Breast epithelium (tissue), 3 donors: Measurements from ENCODE around the gene PKNOX1.

Experiments used
- CTCF ChIP-seq, 3 donors: fragments of 450-650 bp; IDR thresholded peaks; one replicate each; pipeline ENCODE4 v1.5.1; 2016 to 2017; ENCODE audit warnings: antibody characterized with exemption in 3 of 3, mild to moderate bottlenecking in 3 of 3, moderate library complexity in 3 of 3
- POLR2AphosphoS5 ChIP-seq, 3 donors: sonication (generic); formaldehyde crosslinking; IDR thresholded peaks; one replicate each; pipeline ENCODE4 v1.6.1; 2017; ENCODE audit warnings: antibody characterized with exemption in 3 of 3

DNA sequence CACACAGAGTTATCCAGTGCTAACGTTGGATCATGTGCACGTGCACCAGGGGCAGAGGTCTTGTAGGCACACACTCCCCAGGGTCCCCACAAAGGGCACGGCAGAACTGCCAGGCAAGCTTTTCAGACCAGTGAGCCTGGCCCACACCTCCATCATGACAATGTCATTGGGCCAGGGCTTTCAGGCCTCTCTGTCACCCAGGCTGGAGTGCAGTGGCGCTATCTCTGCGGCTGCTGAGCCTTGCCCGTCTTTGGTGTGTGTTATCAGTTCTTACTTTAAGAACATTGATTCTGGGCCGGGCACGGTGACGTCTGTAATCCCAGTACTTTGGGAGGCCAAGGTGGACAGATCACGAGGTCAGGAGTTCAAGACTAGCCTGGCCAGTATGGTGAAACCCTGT lies 44.2 kb downstream of the PKNOX1 start:
- TF ChIP-seq CTCF (IDR thresholded peaks at IDR 0.05), result no peak
- TF ChIP-seq POLR2AphosphoS5 (IDR thresholded peaks at IDR 0.05), result no peak
